GM12873 (cell line): ENCODE data around the gene NTN1.

ENCODE experiments used
- TF ChIP-seq, protein P1 (sequence below): IDR thresholded peaks from 2 replicates; pipeline ENCODE4 v1.5.1; 2012; ENCODE audit warnings: low read depth, mild to moderate bottlenecking, moderate library complexity, low read length, control low read depth; ENCODE audit not compliant: insufficient read depth; ENCODE audit errors: missing control alignments

NTN1 gene

DNA sequence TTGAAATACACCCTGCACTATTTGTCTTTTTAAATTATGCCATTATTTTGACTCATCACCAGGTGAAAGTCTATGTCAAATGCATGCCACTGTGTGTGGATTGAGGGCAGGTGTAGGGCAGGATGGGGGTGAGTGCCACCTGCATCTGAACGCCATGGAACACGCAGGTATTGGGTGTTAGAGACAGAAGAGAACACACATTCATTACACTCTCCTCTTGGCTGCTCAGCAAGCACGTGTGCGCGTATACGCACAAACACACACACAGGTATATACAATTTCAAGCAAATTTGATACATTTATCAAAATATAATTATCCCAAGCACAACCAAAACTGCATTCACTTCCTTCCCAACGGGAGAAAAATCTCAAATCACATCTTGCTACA, 268.9 kb downstream of the NTN1 start:
- TF ChIP-seq, protein P1, sequence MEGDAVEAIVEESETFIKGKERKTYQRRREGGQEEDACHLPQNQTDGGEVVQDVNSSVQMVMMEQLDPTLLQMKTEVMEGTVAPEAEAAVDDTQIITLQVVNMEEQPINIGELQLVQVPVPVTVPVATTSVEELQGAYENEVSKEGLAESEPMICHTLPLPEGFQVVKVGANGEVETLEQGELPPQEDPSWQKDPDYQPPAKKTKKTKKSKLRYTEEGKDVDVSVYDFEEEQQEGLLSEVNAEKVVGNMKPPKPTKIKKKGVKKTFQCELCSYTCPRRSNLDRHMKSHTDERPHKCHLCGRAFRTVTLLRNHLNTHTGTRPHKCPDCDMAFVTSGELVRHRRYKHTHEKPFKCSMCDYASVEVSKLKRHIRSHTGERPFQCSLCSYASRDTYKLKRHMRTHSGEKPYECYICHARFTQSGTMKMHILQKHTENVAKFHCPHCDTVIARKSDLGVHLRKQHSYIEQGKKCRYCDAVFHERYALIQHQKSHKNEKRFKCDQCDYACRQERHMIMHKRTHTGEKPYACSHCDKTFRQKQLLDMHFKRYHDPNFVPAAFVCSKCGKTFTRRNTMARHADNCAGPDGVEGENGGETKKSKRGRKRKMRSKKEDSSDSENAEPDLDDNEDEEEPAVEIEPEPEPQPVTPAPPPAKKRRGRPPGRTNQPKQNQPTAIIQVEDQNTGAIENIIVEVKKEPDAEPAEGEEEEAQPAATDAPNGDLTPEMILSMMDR: no peak

DNA sequence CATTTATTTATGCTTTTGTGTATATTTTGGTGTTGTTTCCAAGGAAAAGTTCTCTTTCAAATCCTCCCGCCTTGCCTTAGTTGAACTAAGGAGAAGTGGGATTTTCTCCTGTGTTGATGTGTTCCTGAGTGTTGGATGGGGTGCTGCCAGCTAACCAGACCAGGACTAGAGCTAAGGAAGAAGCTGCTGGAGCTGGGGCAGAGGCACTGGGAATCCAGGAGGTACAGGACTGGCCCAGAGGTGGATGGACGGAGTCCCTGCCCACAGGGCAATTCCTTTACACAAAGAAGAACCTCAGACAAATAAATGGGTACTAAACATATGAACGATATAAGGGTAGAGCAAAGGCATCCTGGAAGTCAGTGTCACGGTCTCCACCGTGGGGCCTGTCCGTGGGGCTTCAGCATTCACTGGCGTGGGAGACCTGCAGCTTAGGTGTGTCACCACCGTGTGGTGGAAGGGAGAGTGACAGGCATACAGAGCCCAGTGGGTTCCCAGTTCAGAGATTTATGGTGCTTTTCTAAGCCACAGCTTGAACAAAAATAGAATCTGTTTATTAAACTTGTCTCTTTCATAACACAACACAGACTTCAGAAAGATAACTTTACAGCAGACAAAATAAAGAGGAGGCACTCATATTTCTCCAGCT, 270.7 kb downstream of the NTN1 start:
- TF ChIP-seq, protein P1: peak; percentile 84

DNA sequence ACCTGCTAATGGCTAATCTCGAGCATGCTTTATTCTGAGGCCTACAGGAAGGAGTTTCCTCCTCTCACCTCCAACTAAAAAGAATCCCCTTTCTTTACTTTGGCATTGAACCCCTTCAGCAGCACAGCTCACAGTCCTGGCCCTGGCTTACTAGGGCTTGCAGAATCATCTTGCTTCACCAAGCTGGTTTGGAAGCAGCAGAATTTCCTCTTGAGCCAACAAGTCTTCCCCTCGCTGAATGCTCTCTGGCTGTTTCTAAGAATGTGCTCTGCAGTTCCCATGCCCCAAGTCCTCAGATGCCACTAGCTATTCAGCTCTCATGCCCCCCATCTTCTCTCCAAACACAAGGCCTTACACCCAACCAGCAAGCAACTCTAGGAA, 271.2 kb downstream of the NTN1 start:
- TF ChIP-seq, protein P1: no peak
